HG03066 (cell line): ENCODE data around the gene KCNK3.
"Not testable (repeated sequence)": the region's sequence is repeated elsewhere in the genome, so short reads cannot be mapped to it uniquely, and the experiment has no call there.

Experiments
- ATAC-seq: cut with Tn5 transposase; IDR thresholded peaks from one replicate; pipeline ENCODE4 v1.9.1; 2021; ENCODE audit warnings: low read depth; ENCODE audit not compliant: unreplicated experiment

KCNK3 gene

GRCh38 chr2:26692279-26692896 lies at the start of gene KCNK3:
KCNK3 (plus strand) TSS chr2:26692722; CDS start chr2:26692876, 154 bp downstream.
- ATAC-seq: no peak

GRCh38 chr2:26644188-26644835 lies 48.2 kb upstream of the KCNK3 start:
- ATAC-seq: no peak

GRCh38 chr2:26645762-26646161 lies 46.8 kb upstream of the KCNK3 start:
- no peak for ATAC-seq

DNA sequence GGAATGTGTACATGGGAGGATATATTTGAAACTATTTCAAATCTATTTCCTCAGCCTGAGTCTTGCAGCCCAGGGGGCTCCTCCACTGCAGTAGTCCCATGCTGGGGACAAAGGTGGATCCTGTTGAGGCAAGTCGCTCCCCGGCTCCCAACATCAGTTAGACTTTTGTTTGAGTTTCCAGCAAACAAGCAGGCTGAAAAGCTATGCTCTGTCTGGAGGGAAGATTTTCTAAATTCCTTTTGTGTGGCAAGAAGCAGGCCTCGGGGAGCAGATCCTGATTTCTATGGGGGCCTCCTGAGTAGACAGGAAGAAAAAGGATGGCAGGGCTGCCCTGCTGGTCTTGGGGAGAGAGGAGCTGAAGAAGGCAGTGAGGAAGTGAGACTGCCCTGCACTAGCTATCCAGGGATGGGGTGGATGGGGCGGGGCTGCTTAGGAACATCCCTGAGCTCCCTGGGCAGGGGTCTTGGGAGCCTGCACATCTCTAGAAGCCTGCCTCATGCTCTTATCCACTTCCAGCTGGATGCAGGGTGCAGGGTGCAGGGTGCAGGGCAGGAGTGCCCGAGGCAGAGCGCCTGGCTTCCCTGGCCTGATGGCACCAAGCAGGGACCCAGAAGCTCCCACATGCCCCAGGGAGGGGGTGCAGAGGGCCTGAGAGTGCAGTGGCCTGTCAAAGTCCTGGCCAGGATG lies 45.4 kb upstream of the KCNK3 start:
- no peak for ATAC-seq

DNA sequence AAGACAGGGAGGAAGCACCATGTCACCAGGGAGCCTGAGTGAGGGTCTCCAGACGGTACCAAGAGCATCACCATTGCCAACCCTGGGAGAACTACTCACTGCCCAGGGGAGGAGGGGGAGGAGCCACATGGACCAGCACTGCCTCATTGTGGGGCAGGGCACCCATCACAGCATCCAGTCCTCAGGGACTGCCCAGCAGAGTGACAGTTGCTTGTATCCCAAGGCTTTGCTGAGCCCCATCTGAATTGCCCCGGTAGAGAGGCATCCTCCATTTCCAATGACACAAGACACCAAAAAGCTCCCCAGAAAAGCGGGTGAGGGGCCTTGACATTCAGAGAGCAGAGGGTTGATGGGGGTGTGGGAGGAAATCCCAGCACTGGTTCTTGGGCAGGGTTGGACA lies 44.5 kb upstream of the KCNK3 start:
- ATAC-seq: no peak

GRCh38 chr2:26648516-26648915 lies 44.0 kb upstream of the KCNK3 start:
- no peak for ATAC-seq

GRCh38 chr2:26649322-26649721 lies 43.2 kb upstream of the KCNK3 start:
- no peak for ATAC-seq

DNA sequence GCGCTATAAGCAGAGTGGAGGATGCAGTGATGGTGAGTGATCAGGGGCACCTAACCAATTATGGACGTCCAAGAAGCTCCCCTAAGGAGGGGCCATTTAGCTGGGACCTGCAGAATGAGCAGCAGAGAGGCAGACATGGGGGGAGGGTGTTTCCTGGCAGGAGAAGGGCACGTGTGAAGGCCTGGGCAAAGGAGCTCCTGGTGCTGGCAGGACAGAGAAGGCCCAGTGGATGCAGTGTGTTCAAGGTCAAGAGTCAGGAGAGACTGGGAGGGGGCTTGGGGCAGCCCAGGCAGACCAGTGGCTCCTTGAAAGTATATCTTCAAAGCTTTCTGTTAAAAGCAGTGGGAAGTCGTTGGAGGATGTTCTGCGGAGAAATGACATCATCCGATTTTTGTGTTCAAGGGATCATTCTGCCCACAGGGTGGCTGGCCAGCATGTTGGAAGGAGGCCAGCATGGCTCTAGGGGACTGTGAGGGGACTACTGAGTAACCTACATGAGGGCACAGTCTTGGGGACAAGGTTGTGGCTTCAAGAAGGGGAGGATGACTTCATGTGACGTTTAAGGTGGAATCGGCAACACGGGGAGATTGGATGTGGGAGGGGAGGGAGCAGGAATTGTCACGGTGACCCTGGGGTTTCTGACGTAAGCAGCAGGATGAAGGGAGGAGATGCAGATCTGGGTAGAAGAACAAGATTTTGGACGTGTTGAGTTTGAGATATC lies 42.4 kb upstream of the KCNK3 start:
- ATAC-seq: no peak

- ATAC-seq: no peak
These were observed 41.6 kb upstream of the KCNK3 start for GRCh38 chr2:26650713-26651469.

DNA sequence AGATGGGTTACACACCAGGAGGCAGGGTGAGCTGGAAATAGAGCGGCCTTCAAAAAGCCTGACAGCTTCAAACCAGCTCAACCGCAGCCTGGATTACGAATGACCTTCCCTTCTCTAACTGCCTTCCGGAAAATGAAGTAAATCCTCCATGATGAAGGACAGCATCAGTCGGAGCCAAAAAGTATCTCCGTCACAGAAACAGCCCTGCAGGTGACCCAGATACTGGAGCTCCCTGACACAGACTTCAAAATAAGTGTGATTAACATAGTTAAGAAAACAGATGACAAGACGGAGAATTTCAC lies 41.1 kb upstream of the KCNK3 start:
- no peak for ATAC-seq

GRCh38 chr2:26651799-26652198 lies 40.7 kb upstream of the KCNK3 start:
- ATAC-seq: no peak

DNA sequence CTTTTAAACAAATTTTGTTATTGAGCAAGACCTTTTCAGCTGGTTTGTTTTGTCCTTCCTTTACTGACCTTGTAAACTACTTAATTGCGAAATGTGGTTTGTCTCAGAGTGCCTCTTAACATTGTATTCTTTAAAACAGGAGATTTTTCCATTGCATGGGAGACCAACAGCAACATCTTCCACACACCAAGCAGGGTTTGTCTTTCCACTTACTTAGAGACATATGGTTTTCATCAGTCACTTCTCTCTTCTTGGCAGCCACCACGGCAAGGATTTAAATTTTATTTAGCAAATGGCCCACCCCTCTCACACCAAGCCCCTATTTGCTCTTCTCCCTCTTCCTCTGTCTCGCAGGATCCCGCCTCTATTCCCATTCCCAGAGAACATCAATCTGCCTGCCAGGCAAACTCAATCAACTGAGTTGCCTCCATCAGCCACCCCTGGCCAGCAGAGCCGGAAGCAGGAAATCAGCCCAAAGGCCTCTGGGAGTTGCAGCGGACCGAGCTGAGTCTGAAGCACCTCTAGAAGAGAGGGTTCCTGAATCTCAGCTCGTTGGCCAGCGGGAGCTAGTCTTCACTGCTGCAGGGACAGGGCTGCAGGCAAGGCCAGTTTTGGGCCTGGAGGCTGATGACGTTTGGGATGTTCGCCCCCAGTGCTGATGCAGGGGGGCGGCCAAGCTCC lies 40.0 kb upstream of the KCNK3 start:
- ATAC-seq: no peak

- ATAC-seq: no peak
These were observed 39.1 kb upstream of the KCNK3 start for GRCh38 chr2:26653207-26654060.

DNA sequence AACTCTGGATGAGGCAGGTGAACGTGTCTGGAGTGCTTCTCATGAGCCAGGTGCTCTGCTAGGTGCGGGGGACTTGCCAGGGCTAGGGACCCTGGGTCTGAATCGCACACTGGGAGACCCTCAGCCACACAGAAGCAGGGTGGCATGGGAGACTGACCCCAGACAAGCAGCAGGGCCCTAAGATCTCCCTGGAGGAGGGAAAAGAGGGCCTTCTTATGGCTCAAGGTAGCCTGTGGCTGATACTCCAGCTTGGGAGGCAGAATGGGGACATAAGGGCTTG lies 38.5 kb upstream of the KCNK3 start:
- ATAC-seq: no peak

GRCh38 chr2:26655120-26655519 lies 37.4 kb upstream of the KCNK3 start:
- not testable (repeated sequence) for ATAC-seq

- no peak for ATAC-seq
These were observed 36.8 kb upstream of the KCNK3 start for GRCh38 chr2:26655611-26656195.

- no peak for ATAC-seq
These were observed 35.3 kb upstream of the KCNK3 start for GRCh38 chr2:26657265-26657664.

DNA sequence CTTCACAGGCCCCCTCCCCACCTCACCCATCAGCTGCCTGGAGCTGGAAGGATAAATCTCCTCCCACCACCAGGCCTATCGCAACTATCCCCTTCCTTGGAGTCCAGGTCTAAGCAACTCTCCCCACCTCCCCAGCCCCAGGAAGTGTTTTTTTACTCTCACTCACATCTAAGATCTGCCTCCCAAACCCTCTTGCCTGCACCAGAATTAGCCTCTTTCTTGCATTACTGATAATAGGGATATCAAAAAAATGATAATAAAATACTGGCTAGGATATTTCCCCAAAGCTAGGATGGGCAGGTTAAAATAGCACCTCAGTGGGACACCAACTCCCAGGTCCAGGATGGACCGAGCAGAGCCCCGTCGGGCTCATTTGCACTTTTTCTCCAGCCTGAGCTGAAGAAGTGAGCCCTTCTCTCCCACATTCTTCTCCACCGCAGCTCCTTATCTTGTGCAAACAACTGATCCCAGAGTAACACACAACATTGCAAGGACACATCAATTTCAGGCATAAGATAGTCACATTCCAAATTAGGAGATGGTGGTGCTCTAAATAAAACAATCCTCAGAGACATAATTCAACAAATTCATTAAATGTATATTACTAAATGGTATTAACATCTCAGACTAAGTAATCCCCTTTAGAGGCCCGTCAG lies 33.7 kb upstream of the KCNK3 start:
- no peak for ATAC-seq
